HG03135 (cell line): ENCODE measurements around the gene NAT16.
"Not testable (repeated sequence)": the region's sequence is repeated elsewhere in the genome, so short reads cannot be mapped to it uniquely, and the experiment has no call there.

ENCODE experiments used
- ATAC-seq: cut with Tn5 transposase; IDR thresholded peaks from one replicate; pipeline ENCODE4 v1.9.1; 2021; ENCODE audit warnings: mild to moderate bottlenecking, moderate library complexity; ENCODE audit not compliant: unreplicated experiment

The NAT16 gene

DNA sequence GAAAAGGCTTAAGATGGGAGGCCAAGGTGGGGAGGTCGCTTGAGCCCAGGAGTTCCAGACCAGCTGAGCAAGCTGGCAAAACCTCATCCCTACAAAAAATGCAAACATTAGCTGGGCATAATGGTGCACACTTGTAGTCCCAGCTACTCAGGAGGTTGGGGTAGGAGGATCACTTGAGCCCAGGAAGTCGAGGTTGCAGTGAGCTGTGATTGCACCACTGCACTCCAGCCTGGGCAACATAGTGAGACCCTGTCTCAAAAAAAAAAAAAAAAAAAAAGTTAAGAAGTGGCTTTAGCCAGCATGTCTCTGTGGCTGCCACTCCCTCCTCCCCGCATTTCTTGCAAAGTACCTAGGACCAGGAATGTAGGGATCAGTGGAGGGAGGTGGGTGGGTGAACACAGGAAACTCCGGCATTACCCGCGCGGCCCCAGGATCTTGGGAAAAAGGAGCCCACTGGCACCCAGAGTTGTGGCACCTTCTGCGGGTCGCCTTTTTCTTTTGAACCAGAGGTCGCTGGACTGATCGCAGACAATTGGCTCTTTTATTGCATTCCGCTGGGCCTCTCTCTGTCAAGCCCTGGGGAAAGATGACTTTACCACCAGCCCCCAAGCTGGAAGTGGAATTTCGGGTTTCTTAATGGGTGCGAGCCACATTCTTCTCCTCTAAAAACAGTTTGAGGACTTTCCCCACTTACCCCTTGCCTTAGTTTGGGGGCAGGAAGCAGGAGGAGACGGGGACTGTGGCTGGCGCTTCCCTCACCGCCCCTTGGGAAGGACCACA, 18.2 kb downstream of the NAT16 start:
- ATAC-seq: no peak

- no peak for ATAC-seq
Observed at GRCh38 chr7:101160910-101161309, 19.2 kb downstream of the NAT16 start.

DNA sequence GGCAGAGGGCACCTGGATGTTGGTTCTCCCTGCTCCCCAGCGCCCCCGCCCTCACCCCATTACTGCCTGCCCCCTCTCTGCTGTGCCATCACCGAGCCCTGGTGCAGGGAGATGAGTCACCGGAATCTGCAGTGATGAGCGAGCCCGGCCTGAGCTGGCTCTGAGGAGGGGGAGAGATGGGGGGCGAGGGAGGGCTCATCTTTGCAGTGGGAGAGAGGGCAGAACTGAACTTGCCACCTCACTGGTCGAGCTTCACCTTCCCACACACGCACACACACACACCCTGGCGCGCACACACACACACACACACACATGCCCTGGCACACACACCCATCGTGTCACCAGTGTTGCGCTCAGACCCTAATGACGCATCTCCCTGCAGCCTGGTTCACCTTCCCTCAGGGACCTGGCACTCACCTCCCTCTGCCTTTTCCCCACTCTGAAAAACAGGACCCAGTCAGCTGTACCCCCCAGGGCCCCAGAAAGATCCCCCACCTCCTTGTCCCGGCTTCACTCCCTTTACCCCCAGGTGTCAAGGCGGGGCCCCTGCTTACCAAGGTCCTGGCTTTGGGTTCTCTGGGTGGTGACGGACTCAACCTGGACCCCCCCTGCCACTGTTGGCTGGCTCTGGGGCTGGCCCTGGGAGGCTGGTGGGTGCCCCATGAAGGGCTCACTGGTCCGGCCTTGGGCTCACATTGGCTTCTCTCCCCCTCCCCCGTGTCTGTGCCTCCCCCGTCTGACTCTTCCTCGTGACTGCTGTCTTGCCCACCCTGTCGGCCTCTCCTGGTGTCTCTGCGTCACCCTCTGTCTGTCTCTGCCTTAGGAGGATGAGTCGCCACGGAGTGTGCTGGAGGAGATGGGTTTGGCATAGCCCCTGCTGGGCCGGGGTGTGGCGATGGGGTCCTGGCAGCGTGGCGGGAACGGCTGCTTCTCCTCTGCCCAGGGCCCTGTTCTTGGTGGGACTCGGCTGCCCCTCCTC, 20.1 kb downstream of the NAT16 start:
- ATAC-seq: no peak

GRCh38 chr7:101156866-101157589, 23.1 kb downstream of the NAT16 start:
- ATAC-seq: no peak

- no peak for ATAC-seq
Observed at GRCh38 chr7:101156277-101156676, 23.8 kb downstream of the NAT16 start.

DNA sequence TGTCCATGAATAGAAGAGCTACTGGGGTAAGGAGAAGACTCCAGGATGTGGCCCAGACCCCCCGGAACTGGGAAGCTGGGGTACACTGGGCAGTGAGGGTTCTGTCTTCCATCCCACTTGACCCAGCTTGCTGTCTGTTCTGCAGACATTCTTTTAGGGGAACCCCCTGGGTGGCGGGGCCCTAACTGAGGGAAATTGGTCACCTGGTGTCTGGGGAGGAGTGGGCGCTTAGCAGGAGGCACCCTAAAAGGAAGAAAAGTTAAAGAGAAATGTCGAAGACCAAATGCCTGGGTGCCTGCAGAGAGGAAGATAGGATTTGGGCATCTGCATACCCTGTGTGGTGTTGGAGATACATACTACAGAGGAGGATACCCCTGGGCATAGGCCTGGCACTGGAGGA, 24.8 kb downstream of the NAT16 start:
- no peak for ATAC-seq

- peak; percentile 23 for ATAC-seq
Observed at GRCh38 chr7:101154693-101155102, 25.4 kb downstream of the NAT16 start.

GRCh38 chr7:101153969-101154692, 26.0 kb downstream of the NAT16 start, which contains the start of gene AP1S1:
Gene AP1S1 (plus strand): TSS chr7:101154476. CDS start chr7:101154515, 39 bp downstream.
- ATAC-seq: peak; percentile 80

GRCh38 chr7:101151908-101152651, 28.0 kb downstream of the NAT16 start:
- ATAC-seq: no peak

GRCh38 chr7:101140746-101141382, 39.2 kb downstream of the NAT16 start:
- ATAC-seq: no peak

DNA sequence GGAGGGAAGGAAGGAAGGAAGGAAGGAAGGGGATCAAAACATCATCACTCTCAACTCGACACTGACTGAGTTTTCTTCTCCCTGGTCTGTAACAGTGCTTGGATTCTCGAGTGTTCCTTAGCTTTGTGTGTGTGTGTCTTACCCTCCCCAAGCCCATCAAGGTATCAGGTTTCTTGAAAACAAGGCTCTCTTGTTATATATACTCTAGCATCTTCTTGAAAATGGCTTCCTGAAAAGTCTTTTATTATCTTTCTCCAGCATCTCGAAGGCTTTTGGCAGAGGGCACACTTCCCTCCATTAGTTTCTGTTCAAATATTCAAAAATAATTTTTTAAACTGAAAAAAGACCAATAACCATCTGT, 39.8 kb downstream of the NAT16 start:
- ATAC-seq: no peak

GRCh38 chr7:101138213-101138870, 41.8 kb downstream of the NAT16 start:
- peak; percentile 68 for ATAC-seq

DNA sequence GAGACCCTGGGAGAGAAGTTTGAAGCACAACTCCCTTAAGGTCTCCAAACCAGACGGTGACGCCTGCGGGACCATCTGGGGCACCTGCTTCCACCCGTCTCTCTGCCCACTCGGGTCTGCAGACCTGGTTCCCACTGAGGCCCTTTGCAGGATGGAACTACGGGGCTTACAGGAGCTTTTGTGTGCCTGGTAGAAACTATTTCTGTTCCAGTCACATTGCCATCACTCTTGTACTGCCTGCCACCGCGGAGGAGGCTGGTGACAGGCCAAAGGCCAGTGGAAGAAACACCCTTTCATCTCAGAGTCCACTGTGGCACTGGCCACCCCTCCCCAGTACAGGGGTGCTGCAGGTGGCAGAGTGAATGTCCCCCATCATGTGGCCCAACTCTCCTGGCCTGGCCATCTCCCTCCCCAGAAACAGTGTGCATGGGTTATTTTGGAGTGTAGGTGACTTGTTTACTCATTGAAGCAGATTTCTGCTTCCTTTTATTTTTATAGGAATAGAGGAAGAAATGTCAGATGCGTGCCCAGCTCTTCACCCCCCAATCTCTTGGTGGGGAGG, 42.4 kb downstream of the NAT16 start:
- no peak for ATAC-seq

DNA sequence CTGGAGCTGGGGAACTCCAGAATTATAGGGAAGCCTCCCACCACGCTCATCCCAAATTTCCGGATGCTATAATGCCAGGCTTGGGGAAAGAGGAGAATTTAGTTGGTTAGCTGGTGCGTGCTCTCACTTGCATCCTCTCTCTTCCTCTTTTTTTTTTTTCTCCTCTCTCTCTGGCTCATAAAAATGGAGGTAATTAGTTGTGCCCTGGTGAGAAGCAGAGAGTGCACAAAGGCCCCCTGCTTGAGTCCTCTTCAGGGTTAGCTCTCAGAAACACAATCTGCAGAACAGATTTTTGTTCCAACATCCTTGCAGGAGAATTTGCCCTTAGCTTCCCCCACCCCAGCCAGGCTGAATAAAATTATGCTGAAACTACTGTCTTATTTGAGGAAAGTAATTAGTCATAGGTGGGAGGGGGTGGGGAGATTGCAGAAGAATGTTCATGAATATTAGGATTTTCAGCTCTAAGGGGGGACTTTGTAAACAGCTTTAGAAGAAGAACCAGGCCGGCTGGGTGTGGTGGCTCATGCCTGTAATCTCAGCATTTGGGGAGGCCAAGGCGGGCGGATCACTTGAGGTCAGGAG, 45.6 kb downstream of the NAT16 start:
- ATAC-seq: no peak

DNA sequence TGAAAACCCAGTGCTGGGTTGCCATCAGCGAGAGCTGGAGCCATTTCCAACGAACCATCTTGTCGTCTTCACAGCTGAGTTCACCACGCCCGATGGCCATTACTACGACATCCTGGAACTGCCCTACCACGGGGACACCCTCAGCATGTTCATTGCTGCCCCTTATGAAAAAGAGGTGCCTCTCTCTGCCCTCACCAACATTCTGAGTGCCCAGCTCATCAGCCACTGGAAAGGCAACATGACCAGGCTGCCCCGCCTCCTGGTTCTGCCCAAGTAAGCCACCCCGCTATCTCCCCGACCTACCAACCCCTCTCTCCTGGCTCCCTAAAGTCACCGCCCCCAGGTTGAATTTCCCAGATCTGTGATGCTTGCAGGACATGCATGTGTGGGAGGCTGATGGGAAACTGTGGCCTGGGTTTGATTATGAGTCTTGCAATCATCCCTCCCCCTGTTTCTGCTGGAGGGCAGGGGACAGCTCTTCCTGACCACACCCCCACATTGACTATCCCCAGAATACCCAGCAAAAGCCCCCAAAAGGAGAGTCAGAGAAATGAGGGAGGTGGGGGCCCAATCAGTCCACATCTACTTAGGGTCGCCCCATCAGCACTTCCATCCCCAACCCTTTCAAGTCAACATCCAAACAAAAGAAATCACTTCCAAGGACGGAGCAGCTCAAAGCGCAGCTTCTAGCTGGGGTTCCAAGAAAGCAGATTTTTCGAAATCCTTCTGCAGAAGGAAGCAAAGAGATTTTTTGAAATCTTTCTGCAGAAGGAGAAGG, 46.3 kb downstream of the NAT16 start:
- ATAC-seq: no peak

GRCh38 chr7:101132626-101133600, 47.2 kb downstream of the NAT16 start:
- ATAC-seq: not testable (repeated sequence)
